WTC11 (cell line): Measurements from ENCODE around the gene LDB2. TPM values are rescaled to one million over a fixed set of nuclear protein-coding genes. Genes with fewer than 3 reads are reported as not detected.

Experiments used
- ATAC-seq: fragments of 200-7000 bp; cut with Tn5 transposase; 2 replicates; pipeline ENCODE4 v1.10.0; 2021; ENCODE audit warnings: mild to moderate bottlenecking, moderate library complexity
- CTCF ChIA-PET: fragments of 300-600 bp; sonication (Branson Sonifier 250); formaldehyde crosslinking; loops from one replicate; lab custom pipeline; 2021; ENCODE audit warnings: antibody characterized with exemption; lab: Charles Lee
- POLR2A ChIA-PET: fragments of 350-600 bp; sonication (Branson Sonifier 250); formaldehyde crosslinking; loops from one replicate; lab custom pipeline; 2021; ENCODE audit warnings: antibody characterized with exemption; lab: Charles Lee
- DNase-seq: peaks from one replicate; pipeline ENCODE4 v3.0.0; 2021; ENCODE audit warnings: low spot score
- H3K27ac Mint-ChIP-seq: 2 replicates; pipeline ENCODE4 v1.8.0; 2021; ENCODE audit warnings: mixed read lengths
- H3K27me3 Mint-ChIP-seq: 2 replicates; pipeline ENCODE4 v1.8.0; 2021; ENCODE audit warnings: low read depth, mild to moderate bottlenecking, moderate library complexity, mixed read lengths
- H3K36me3 Mint-ChIP-seq: 2 replicates; pipeline ENCODE4 v1.8.0; 2021; ENCODE audit warnings: mixed read lengths
- H3K4me1 Mint-ChIP-seq: 2 replicates; pipeline ENCODE4 v1.8.0; 2022; ENCODE audit warnings: mixed read lengths
- H3K4me3 Mint-ChIP-seq: 2 replicates; pipeline ENCODE4 v1.8.0; 2021; ENCODE audit warnings: mild to moderate bottlenecking, moderate library complexity, mixed read lengths
- H3K9me3 Mint-ChIP-seq: 2 replicates; pipeline ENCODE4 v1.8.0; 2021; ENCODE audit warnings: mixed read lengths
- ATF1 ChIP-seq: sonication (generic); formaldehyde crosslinking; IDR thresholded peaks from 2 replicates; pipeline ENCODE4 v1.8.1; 2023; ENCODE audit warnings: mild to moderate bottlenecking, moderate library complexity, missing genetic modification reagents
- CREB1 ChIP-seq: sonication (generic); formaldehyde crosslinking; IDR thresholded peaks from 2 replicates; pipeline ENCODE4 v1.8.0; 2023; ENCODE audit warnings: mild to moderate bottlenecking, missing genetic modification reagents
- JAZF1 ChIP-seq: fragments of 250-450 bp; sonication (Bioruptor Pico); IDR thresholded peaks from 2 replicates; pipeline ENCODE4 v1.9.0; 2021; ENCODE audit warnings: moderate library complexity, mild to moderate bottlenecking, inconsistent platforms
- JUN ChIP-seq: sonication (generic); formaldehyde crosslinking; IDR thresholded peaks from 2 replicates; pipeline ENCODE4 v1.8.0; 2023; ENCODE audit warnings: mild to moderate bottlenecking, missing genetic modification reagents
- MXD4 ChIP-seq: fragments of 250-450 bp; sonication (Bioruptor Pico); IDR thresholded peaks from 2 replicates; pipeline ENCODE4 v1.8.0; 2021; ENCODE audit warnings: mild to moderate bottlenecking, moderate library complexity, borderline replicate concordance
- NR1H2 ChIP-seq: sonication (generic); formaldehyde crosslinking; IDR thresholded peaks from 2 replicates; pipeline ENCODE4 v1.9.0; 2021; ENCODE audit warnings: mild to moderate bottlenecking, moderate library complexity, missing genetic modification reagents
- ZBTB21 ChIP-seq: sonication (generic); formaldehyde crosslinking; IDR thresholded peaks from 2 replicates; pipeline ENCODE4 v1.8.1; 2023; ENCODE audit warnings: mild to moderate bottlenecking, missing genetic modification reagents, borderline replicate concordance
- ZNF232 ChIP-seq: sonication (generic); formaldehyde crosslinking; IDR thresholded peaks from 2 replicates; pipeline ENCODE4 v1.8.0; 2022; ENCODE audit warnings: mild to moderate bottlenecking, missing genetic modification reagents
- ZNF396 ChIP-seq: fragments of 250-450 bp; sonication (Bioruptor Pico); IDR thresholded peaks from 2 replicates; pipeline ENCODE4 v1.8.0; 2021; ENCODE audit warnings: mild to moderate bottlenecking, moderate library complexity, borderline replicate concordance
- total RNA-seq: library from RNA; stranded (reverse); gene quantifications from 3 replicates; pipeline ENCODE4 v1.2.3, GENCODE V29; 2021
- TF ChIP-seq, protein P1 (sequence below): sonication (generic); formaldehyde crosslinking; IDR thresholded peaks from 2 replicates; pipeline ENCODE4 v1.8.0; 2023; ENCODE audit warnings: missing genetic modification reagents, mild to moderate bottlenecking, borderline replicate concordance
- TF ChIP-seq, protein P2 (sequence below): sonication (generic); formaldehyde crosslinking; IDR thresholded peaks from 2 replicates; pipeline ENCODE4 v1.8.1; 2023; ENCODE audit warnings: mild to moderate bottlenecking, missing genetic modification reagents, moderate library complexity
- TF ChIP-seq, protein P3 (sequence below): sonication (generic); formaldehyde crosslinking; IDR thresholded peaks from 2 replicates; pipeline ENCODE4 v1.8.1; 2023; ENCODE audit warnings: mild to moderate bottlenecking, missing genetic modification reagents
- TF ChIP-seq, protein P4 (sequence below): fragments of 250-450 bp; sonication (Bioruptor Pico); IDR thresholded peaks from 2 replicates; pipeline ENCODE4 v1.8.0; 2021; ENCODE audit warnings: mild to moderate bottlenecking
- TF ChIP-seq, protein P5 (sequence below): sonication (generic); formaldehyde crosslinking; IDR thresholded peaks from 2 replicates; pipeline ENCODE4 v1.8.0; 2023; ENCODE audit warnings: mild to moderate bottlenecking, missing genetic modification reagents
- TF ChIP-seq, protein P6 (sequence below): sonication (generic); formaldehyde crosslinking; IDR thresholded peaks from 2 replicates; pipeline ENCODE4 v1.8.1; 2022; ENCODE audit warnings: low read depth, mild to moderate bottlenecking, moderate library complexity, missing genetic modification reagents, borderline replicate concordance
- TF ChIP-seq, protein P7 (sequence below): fragments of 250-450 bp; sonication (Bioruptor Pico); IDR thresholded peaks from 2 replicates; pipeline ENCODE4 v2.1.2; 2022; ENCODE audit warnings: mild to moderate bottlenecking, moderate library complexity

LDB2 gene
- total RNA-seq, 1 experiment from 2014 or later = 62.4 TPM

DNA sequence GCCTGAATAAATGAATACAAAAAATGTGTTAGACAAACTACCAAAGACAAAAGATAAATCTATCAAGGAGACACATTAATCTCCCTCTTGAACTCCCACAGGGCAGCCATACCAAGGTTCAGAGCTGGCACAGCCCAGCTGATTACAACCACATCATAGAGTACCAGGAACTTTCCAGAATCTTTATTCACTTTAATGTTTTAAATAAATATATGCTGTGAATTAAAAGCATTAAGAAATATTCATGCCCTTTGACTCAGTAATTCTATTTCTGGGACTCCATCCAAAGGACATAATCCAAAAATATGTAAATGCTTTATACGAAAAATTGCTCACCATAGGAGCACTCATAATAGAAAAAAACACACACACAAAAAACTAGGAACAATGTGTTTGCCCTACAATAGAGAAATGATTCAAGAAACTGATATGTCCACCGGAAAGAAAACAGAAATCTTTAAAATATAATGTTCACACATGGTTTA lies 126.0 kb downstream of the LDB2 start (continued):
- TF ChIP-seq, protein P1, sequence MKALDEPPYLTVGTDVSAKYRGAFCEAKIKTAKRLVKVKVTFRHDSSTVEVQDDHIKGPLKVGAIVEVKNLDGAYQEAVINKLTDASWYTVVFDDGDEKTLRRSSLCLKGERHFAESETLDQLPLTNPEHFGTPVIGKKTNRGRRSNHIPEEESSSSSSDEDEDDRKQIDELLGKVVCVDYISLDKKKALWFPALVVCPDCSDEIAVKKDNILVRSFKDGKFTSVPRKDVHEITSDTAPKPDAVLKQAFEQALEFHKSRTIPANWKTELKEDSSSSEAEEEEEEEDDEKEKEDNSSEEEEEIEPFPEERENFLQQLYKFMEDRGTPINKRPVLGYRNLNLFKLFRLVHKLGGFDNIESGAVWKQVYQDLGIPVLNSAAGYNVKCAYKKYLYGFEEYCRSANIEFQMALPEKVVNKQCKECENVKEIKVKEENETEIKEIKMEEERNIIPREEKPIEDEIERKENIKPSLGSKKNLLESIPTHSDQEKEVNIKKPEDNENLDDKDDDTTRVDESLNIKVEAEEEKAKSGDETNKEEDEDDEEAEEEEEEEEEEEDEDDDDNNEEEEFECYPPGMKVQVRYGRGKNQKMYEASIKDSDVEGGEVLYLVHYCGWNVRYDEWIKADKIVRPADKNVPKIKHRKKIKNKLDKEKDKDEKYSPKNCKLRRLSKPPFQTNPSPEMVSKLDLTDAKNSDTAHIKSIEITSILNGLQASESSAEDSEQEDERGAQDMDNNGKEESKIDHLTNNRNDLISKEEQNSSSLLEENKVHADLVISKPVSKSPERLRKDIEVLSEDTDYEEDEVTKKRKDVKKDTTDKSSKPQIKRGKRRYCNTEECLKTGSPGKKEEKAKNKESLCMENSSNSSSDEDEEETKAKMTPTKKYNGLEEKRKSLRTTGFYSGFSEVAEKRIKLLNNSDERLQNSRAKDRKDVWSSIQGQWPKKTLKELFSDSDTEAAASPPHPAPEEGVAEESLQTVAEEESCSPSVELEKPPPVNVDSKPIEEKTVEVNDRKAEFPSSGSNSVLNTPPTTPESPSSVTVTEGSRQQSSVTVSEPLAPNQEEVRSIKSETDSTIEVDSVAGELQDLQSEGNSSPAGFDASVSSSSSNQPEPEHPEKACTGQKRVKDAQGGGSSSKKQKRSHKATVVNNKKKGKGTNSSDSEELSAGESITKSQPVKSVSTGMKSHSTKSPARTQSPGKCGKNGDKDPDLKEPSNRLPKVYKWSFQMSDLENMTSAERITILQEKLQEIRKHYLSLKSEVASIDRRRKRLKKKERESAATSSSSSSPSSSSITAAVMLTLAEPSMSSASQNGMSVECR (CRISPR knock-in tag) = no peak
- TF ChIP-seq NR1H2 (no peak), CREB1 (CRISPR knock-in tag) (no peak), JAZF1 (no peak), ZBTB21 (CRISPR knock-in tag) (no peak)
- TF ChIP-seq, protein P2, sequence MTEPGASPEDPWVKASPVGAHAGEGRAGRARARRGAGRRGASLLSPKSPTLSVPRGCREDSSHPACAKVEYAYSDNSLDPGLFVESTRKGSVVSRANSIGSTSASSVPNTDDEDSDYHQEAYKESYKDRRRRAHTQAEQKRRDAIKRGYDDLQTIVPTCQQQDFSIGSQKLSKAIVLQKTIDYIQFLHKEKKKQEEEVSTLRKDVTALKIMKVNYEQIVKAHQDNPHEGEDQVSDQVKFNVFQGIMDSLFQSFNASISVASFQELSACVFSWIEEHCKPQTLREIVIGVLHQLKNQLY = no peak

DNA sequence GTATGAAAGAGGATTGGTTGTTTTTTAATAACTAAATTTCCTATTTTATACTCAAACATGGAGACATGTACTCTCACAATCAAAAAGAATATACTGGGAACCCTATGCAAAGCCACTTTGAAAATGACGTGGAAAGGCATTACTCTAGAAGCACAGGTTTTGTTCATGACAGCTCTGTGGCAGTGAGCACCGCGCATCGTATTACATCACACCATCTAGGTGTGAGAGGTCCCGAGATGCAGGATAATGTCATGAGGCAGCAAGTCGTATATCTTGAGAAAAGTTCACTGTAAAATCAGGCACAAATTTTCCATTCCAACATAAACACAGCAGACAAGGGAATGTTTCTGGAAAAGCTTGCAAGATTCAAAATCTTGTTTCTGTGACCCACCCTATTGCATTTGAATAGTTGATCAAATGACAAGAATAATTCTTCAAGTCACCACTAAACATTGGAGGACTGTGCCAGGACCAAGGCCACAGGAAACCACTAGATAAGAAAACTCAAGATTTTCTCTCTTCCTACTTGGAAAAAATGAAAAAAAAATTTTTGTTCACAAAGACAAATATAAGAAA lies 127.6 kb downstream of the LDB2 start:
- no peak overlapping the region for H3K4me3 Mint-ChIP-seq
- DNase-seq = no peak
- CTCF ChIA-PET = no interaction called here
- no peak overlapping the region for H3K27ac Mint-ChIP-seq
- H3K4me1 Mint-ChIP-seq = peaks cover 24% of the 10 kb centered on the region
- no peaks in the 10 kb centered on the region for H3K27me3 Mint-ChIP-seq
- TF ChIP-seq ZNF396 = no peak
- TF ChIP-seq, protein P3, sequence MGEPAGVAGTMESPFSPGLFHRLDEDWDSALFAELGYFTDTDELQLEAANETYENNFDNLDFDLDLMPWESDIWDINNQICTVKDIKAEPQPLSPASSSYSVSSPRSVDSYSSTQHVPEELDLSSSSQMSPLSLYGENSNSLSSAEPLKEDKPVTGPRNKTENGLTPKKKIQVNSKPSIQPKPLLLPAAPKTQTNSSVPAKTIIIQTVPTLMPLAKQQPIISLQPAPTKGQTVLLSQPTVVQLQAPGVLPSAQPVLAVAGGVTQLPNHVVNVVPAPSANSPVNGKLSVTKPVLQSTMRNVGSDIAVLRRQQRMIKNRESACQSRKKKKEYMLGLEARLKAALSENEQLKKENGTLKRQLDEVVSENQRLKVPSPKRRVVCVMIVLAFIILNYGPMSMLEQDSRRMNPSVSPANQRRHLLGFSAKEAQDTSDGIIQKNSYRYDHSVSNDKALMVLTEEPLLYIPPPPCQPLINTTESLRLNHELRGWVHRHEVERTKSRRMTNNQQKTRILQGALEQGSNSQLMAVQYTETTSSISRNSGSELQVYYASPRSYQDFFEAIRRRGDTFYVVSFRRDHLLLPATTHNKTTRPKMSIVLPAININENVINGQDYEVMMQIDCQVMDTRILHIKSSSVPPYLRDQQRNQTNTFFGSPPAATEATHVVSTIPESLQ = no peak
- TF ChIP-seq ATF1 (CRISPR knock-in tag) = no peak
- TF ChIP-seq, protein P4, sequence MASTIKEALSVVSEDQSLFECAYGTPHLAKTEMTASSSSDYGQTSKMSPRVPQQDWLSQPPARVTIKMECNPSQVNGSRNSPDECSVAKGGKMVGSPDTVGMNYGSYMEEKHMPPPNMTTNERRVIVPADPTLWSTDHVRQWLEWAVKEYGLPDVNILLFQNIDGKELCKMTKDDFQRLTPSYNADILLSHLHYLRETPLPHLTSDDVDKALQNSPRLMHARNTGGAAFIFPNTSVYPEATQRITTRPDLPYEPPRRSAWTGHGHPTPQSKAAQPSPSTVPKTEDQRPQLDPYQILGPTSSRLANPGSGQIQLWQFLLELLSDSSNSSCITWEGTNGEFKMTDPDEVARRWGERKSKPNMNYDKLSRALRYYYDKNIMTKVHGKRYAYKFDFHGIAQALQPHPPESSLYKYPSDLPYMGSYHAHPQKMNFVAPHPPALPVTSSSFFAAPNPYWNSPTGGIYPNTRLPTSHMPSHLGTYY (CRISPR knock-in tag) = no peak
- TF ChIP-seq JUN (CRISPR knock-in tag) = no peak
- TF ChIP-seq, all 79 proteins: peak for 0
- Mint-ChIP-seq H3K9me3 (peaks cover 8% of the 10 kb centered on the region; the same call in 1 of the 2 replicates), H3K36me3 (peaks cover 18% of the 10 kb centered on the region)
- ATAC-seq = no peak
- POLR2A ChIA-PET = no interaction called here

DNA sequence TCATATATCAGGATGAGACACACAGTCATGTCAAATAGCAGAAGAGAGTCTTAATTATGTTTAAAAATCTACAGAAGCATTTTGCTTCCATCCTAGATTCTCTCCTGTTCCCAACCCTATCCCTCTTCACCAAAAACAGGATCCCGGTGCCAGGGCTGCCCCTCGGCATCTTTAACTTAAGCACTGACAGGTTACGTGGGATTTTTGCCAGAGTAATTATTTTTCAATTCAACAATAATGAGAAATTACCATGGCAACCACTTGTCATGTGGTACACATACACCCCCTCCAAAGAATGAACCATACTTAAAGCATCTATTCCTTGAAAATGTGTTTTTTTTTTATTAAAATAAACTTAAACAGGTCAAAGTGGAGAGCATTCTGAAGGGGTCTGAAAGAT lies 130.6 kb downstream of the LDB2 start:
- H3K27me3 Mint-ChIP-seq = no peaks in the 10 kb centered on the region
- ChIA-PET POLR2A (no interaction called here), CTCF (no interaction called here)
- no peak overlapping the region for H3K27ac Mint-ChIP-seq
- DNase-seq (no peak), ATAC-seq (no peak)
- no peak overlapping the region for H3K4me3 Mint-ChIP-seq
- peaks cover 2% of the 10 kb centered on the region; the same call in 1 of the 2 replicates for H3K9me3 Mint-ChIP-seq
- peaks cover 30% of the 10 kb centered on the region for H3K4me1 Mint-ChIP-seq
- peaks cover 4% of the 10 kb centered on the region for H3K36me3 Mint-ChIP-seq
- TF ChIP-seq, protein P3 = no peak
- TF ChIP-seq CREB1 (CRISPR knock-in tag) (no peak), MXD4 (CRISPR knock-in tag) (no peak), ZNF232 (CRISPR knock-in tag) (no peak)
- TF ChIP-seq, protein P5, sequence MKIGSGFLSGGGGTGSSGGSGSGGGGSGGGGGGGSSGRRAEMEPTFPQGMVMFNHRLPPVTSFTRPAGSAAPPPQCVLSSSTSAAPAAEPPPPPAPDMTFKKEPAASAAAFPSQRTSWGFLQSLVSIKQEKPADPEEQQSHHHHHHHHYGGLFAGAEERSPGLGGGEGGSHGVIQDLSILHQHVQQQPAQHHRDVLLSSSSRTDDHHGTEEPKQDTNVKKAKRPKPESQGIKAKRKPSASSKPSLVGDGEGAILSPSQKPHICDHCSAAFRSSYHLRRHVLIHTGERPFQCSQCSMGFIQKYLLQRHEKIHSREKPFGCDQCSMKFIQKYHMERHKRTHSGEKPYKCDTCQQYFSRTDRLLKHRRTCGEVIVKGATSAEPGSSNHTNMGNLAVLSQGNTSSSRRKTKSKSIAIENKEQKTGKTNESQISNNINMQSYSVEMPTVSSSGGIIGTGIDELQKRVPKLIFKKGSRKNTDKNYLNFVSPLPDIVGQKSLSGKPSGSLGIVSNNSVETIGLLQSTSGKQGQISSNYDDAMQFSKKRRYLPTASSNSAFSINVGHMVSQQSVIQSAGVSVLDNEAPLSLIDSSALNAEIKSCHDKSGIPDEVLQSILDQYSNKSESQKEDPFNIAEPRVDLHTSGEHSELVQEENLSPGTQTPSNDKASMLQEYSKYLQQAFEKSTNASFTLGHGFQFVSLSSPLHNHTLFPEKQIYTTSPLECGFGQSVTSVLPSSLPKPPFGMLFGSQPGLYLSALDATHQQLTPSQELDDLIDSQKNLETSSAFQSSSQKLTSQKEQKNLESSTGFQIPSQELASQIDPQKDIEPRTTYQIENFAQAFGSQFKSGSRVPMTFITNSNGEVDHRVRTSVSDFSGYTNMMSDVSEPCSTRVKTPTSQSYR = no peak
- TF ChIP-seq, protein P6, sequence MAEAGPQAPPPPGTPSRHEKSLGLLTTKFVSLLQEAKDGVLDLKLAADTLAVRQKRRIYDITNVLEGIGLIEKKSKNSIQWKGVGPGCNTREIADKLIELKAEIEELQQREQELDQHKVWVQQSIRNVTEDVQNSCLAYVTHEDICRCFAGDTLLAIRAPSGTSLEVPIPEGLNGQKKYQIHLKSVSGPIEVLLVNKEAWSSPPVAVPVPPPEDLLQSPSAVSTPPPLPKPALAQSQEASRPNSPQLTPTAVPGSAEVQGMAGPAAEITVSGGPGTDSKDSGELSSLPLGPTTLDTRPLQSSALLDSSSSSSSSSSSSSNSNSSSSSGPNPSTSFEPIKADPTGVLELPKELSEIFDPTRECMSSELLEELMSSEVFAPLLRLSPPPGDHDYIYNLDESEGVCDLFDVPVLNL (CRISPR knock-in tag) = no peak
- TF ChIP-seq, protein P7, sequence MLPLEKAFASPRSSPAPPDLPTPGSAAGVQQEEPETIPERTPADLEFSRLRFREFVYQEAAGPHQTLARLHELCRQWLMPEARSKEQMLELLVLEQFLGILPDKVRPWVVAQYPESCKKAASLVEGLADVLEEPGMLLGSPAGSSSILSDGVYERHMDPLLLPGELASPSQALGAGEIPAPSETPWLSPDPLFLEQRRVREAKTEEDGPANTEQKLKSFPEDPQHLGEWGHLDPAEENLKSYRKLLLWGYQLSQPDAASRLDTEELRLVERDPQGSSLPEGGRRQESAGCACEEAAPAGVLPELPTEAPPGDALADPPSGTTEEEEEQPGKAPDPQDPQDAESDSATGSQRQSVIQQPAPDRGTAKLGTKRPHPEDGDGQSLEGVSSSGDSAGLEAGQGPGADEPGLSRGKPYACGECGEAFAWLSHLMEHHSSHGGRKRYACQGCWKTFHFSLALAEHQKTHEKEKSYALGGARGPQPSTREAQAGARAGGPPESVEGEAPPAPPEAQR = no peak
